ENCODE results near the gene PHACTR1.

PHACTR1 gene

DNA sequence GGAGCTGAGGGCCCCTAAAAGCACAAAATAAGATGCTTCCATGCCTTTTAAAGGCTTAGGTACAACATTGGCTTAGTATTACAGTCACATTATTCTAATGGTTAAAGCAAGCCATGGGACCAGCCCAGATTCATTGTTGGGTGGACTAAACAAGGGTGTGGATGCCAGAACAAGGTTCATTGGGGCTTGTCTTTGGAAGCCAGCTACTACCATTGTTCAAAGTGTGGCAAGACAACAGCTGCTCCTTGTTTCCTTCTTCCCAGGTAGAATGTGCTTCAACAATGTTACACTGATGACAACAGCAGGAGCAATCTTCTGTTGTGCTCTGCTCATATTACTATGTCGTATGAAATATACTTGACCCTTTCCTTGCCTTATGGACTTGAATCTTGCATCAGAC is 350.3 kb downstream of the PHACTR1 start:
- DNase-seq (ENCODE audit: insufficient read length, low spot score), result no peak
- no peak for FAIRE-seq
- TF ChIP-seq TAF1 (IDR thresholded peaks at IDR 0.05; ENCODE audit: low read depth, low read length) (no peak), POLR2A (IDR thresholded peaks at IDR 0.05; ENCODE audit: low read depth, low read length) (no peak), POLR2AphosphoS5 (IDR thresholded peaks at IDR 0.05; ENCODE audit: low read depth, low read length) (no peak), PAX5 (IDR thresholded peaks at IDR 0.05; ENCODE audit: insufficient read depth, low read length, severe bottlenecking) (no peak), POU2F2 (IDR thresholded peaks at IDR 0.05; ENCODE audit: low read depth, low read length) (no peak), SPI1 (IDR thresholded peaks at IDR 0.05; ENCODE audit: low read depth, low read length) (no peak)

DNA sequence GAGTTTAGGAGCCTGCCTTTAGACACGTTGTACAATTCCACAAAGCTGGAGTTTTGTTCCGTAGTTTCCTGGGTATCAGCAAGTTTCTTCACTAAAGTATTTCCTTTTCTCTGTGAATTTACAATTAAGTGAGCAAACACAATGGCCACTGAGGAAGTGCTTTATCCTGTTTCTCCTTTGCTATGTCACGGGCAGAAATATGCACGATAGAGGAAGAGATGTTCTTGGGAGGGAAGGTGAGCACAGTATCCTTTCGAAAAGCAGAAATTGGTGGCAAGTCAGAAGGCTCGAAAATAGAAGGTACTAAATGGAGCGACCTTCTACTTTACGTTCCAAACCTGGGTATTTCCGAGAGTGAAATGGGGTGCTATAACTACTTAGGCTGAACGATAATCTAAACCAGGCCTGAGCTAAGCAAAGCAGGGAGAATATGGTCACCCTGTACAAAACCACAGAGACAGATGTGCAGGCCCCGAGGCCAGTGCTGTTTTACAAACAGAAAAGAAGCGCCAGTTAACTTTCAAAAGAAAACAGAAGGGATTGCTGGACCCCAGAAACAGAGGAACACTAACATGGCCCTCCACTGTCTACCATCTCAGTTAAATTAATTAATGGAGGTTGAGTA is 352.1 kb downstream of the PHACTR1 start:
- FAIRE-seq (no peak), DNase-seq (ENCODE audit: insufficient read length, low spot score) (no peak)
- TF ChIP-seq SPI1 (IDR thresholded peaks at IDR 0.05; ENCODE audit: low read depth, low read length), result 0 out of 2 replicates have a peak, but pooled peaks have one; percentile 20
- TF ChIP-seq POU2F2 (IDR thresholded peaks at IDR 0.05; ENCODE audit: low read depth, low read length), result no peak

DNA sequence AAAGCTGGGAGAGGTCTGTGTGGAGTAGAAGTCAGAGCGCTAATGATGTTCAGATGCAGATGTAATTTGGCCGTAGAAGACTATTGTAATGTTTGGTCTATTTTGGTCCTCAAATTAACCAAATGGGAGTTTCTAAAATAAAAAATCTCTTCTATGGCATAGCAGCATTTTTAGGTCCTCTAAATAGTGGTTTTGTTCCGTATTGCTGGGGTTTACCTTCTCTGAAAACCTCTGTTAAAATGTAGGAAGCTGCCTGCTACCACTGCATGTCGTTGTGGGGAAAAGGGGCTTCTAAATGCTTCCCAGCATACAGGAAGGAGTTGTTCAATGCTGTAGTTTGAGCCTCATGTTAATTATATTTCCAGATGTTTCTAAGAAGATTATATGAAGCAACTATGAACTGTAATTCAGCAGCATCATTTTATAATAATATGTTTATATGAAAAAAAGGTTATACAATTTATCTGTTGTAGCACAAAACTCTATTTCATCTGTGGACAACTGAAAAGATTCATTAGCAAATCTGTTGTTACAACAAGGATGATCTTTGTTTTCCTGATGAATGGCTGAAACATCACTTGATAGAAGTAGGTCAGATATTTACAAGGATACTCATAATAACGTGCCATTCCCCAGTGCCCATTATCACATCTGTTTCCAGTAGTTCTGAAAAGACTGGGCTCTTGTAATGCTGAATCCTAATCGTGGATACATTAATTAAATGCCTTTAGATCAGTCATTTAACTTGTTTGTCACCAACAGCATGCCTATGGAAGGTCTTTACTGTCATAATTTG is 355.2 kb downstream of the PHACTR1 start:
- no peak for TF ChIP-seq SPI1 (IDR thresholded peaks at IDR 0.05; ENCODE audit: low read depth, low read length)
- TF ChIP-seq POU2F2 (IDR thresholded peaks at IDR 0.05; ENCODE audit: low read depth, low read length), result no peak
- no peak for TF ChIP-seq POLR2AphosphoS5 (IDR thresholded peaks at IDR 0.05; ENCODE audit: low read depth, low read length)
- no peak for TF ChIP-seq POLR2A (IDR thresholded peaks at IDR 0.05; ENCODE audit: low read depth, low read length)
- no peak for TF ChIP-seq PAX5 (IDR thresholded peaks at IDR 0.05; ENCODE audit: insufficient read depth, low read length, severe bottlenecking)
- TF ChIP-seq TAF1 (IDR thresholded peaks at IDR 0.05; ENCODE audit: low read depth, low read length), result no peak
- FAIRE-seq (no peak), DNase-seq (ENCODE audit: insufficient read length, low spot score) (no peak)

DNA sequence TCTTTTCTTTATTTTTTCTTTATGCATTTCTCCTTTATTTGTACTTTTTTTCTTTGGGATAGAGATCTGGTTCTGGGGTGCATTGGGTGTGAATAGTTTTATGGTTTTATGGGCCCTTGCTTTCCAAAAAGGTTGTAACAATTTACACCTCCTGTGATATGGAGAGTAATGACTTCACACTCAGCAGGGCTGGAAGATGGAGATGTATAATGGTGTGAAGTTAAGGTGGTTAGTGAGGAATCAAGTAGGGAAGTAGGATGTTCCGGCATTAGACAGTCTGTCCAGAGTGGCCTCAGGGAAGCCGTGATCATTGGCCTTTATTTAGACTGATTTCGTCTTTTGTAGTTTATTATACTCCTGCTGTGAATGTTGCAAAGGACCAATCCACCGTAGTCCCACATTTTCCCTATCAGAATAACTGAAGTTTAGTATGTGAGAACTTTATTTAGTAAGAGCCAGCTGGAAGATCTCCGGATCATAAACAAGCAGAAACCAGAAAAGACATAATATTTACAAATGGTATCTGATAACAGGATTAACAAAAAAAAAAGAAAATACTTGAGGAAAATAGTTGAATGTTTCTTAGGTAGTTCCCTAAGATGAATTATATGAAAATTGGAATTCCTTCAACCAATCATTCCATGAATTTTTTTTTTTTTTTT is 356.2 kb downstream of the PHACTR1 start:
- TF ChIP-seq SPI1 (IDR thresholded peaks at IDR 0.05; ENCODE audit: low read depth, low read length), result no peak
- TF ChIP-seq POLR2AphosphoS5 (IDR thresholded peaks at IDR 0.05; ENCODE audit: low read depth, low read length), result no peak
- FAIRE-seq (no peak), DNase-seq (ENCODE audit: insufficient read length, low spot score) (no peak)

DNA sequence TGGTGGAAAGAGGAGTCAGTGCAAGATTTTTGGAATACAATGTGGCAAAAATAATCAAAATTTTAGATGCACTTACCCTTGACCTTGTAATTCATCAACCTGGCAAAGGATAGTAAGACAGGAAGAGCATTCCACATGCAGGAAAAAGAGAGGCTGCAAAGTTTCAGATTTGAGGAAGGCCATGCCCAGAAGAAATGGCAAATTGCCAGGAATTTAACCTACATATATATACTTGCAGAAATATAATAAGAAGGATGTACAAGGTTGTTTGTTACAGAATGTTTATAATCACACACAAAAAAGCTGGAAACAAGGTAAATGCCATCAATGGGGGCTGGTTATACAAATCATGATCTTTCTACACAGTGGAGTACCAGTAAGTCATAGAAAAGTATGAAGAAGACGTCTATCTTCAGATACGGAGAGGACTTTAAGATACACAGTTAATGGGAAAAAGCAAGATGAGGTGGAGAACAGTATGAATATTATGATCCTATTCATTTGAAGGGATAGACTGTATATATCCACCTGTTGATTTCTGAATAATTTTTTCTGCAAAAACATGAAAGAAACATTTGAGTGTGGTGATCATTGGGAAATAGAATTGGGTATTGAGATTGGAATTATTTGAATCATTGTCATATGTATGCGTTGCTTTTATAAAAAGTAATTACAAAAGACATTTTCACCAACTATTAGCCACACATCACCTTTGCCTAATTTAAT is 358.0 kb downstream of the PHACTR1 start:
- TF ChIP-seq SPI1 (IDR thresholded peaks at IDR 0.05; ENCODE audit: low read depth, low read length) (no peak), TAF1 (IDR thresholded peaks at IDR 0.05; ENCODE audit: low read depth, low read length) (no peak), POLR2A (IDR thresholded peaks at IDR 0.05; ENCODE audit: low read depth, low read length) (no peak), POU2F2 (IDR thresholded peaks at IDR 0.05; ENCODE audit: low read depth, low read length) (no peak)
- FAIRE-seq (no peak), DNase-seq (ENCODE audit: insufficient read length, low spot score) (no peak)

DNA sequence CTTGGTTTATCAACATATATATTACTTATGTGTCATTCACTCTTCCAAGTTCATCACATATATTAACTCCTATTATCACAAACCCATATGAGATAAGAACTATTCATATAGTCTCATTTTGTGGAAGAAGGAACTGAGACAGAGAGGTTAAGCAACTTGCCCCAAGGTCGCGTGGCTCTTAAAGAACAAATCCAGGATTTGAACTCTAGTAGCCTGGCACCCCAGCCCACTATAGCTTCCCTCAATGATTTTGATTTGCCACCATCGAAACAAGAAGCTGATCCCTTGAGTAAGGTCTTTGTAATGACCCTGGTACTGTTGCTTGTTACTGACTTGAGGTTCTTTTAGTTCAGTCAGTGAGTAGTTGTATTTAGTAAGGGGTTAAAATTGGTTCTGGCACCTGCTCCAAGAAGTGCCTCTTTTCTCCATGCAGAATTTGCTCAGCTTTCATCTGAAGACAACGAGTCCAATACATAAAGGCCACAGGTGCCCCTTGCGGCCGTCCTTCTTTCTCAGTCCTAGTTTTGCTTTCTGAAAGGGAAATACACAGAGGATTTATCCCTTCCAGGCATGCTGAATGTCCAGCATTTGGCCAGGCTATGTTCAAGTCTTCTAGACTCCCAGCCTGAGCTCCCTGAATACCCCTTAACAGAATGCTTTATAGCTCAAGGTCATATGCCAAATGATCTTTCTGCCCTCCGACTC is 358.7 kb downstream of the PHACTR1 start:
- TF ChIP-seq PAX5 (IDR thresholded peaks at IDR 0.05; ENCODE audit: insufficient read depth, low read length, severe bottlenecking) (no peak), SPI1 (IDR thresholded peaks at IDR 0.05; ENCODE audit: low read depth, low read length) (no peak)
- no peak for FAIRE-seq
- DNase-seq (ENCODE audit: insufficient read length, low spot score), result no peak

DNA sequence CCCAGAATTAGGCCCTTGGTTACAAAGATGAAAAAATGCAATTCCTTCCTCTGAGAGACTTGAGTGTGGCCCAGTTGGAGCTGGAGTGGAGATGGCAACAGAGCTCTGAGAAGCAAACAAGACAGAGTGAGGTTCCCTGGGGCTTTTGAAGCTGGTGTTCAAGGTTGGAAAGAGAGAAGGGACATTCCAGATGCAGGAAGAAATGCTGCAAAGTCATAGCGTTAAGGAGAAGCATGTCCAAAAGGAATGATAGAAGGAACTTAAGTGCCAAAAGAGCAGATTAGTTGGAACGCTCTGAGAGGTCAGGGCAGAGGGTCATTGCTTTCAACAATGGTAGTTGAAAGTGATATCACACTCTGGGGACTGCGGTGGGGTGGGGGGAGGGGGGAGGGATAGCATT is 360.0 kb downstream of the PHACTR1 start:
- no peak for FAIRE-seq
- TF ChIP-seq TAF1 (IDR thresholded peaks at IDR 0.05; ENCODE audit: low read depth, low read length) (no peak), POLR2A (IDR thresholded peaks at IDR 0.05; ENCODE audit: low read depth, low read length) (no peak), SPI1 (IDR thresholded peaks at IDR 0.05; ENCODE audit: low read depth, low read length) (no peak), PAX5 (IDR thresholded peaks at IDR 0.05; ENCODE audit: insufficient read depth, low read length, severe bottlenecking) (no peak), POU2F2 (IDR thresholded peaks at IDR 0.05; ENCODE audit: low read depth, low read length) (no peak), POLR2AphosphoS5 (IDR thresholded peaks at IDR 0.05; ENCODE audit: low read depth, low read length) (no peak)
- DNase-seq (ENCODE audit: insufficient read length, low spot score), result no peak

DNA sequence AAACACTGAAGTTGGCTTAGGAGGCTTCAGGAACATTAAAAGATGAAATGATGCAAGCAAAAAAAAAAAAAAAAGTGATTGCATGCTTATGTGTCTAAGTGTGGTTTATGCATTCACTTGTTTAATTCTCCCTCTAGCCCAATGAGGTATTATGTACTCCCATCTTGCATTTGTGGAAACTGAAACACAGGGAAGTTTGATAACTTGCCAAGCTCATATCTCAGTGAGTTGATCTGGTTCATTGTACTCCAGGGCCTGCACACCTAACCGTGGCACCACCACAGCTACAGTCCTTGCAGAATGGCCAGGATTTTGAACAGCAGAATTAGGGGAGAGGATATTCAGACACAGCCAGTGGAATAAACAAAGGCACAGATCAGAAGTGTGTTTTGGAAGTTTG is 360.6 kb downstream of the PHACTR1 start:
- no peak for TF ChIP-seq TAF1 (IDR thresholded peaks at IDR 0.05; ENCODE audit: low read depth, low read length)
- no peak for TF ChIP-seq POLR2A (IDR thresholded peaks at IDR 0.05; ENCODE audit: low read depth, low read length)
- TF ChIP-seq SPI1 (IDR thresholded peaks at IDR 0.05; ENCODE audit: low read depth, low read length), result no peak
- no peak for TF ChIP-seq PAX5 (IDR thresholded peaks at IDR 0.05; ENCODE audit: insufficient read depth, low read length, severe bottlenecking)
- TF ChIP-seq POLR2AphosphoS5 (IDR thresholded peaks at IDR 0.05; ENCODE audit: low read depth, low read length), result no peak
- TF ChIP-seq POU2F2 (IDR thresholded peaks at IDR 0.05; ENCODE audit: low read depth, low read length), result no peak
- DNase-seq (ENCODE audit: insufficient read length, low spot score), result no peak
- no peak for FAIRE-seq

DNA sequence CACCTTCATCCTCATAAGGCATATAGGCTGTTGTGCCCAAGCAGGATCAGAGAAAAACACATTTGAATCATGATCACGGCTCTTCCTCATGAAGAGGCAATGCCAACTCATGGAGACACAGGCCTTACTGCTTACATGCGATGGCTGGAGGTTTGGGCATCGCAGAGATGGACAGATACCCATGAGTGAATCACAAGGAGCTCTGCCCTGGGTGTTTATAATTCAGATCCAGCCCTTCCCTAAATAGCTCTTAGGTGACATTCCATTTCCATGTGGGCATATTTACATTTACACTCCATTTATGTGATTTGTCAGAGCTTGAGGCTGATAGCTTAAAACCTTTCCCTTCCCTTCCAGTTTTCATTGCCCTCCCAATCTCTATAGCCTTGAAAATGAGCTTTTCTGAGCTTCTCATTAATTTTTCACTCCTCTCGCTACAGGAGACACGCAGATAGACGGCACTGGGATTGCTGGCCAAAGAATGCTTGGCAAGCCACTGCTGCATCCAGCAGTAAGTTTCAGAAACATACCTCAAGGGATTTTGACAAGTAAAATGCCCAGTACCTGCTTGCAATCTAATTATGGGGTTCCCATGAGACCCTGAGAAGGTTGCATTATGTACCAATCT is 362.6 kb downstream of the PHACTR1 start:
- DNase-seq (ENCODE audit: insufficient read length, low spot score) (no peak), FAIRE-seq (no peak)
- TF ChIP-seq SPI1 (IDR thresholded peaks at IDR 0.05; ENCODE audit: low read depth, low read length) (no peak), POLR2AphosphoS5 (IDR thresholded peaks at IDR 0.05; ENCODE audit: low read depth, low read length) (no peak), PAX5 (IDR thresholded peaks at IDR 0.05; ENCODE audit: insufficient read depth, low read length, severe bottlenecking) (no peak), TAF1 (IDR thresholded peaks at IDR 0.05; ENCODE audit: low read depth, low read length) (no peak), POLR2A (IDR thresholded peaks at IDR 0.05; ENCODE audit: low read depth, low read length) (no peak), POU2F2 (IDR thresholded peaks at IDR 0.05; ENCODE audit: low read depth, low read length) (no peak)

All from GM12891 (cell line).